Measurements from ENCODE around the gene GPR156.
"Not testable (repeated sequence)": the region's sequence is repeated elsewhere in the genome, so short reads cannot be mapped to it uniquely, and the experiment has no call there.

The GPR156 gene

GRCh38 chr3:120157113-120157512 lies 127.9 kb downstream of the GPR156 start:
- DNase-seq, result no peak

DNA sequence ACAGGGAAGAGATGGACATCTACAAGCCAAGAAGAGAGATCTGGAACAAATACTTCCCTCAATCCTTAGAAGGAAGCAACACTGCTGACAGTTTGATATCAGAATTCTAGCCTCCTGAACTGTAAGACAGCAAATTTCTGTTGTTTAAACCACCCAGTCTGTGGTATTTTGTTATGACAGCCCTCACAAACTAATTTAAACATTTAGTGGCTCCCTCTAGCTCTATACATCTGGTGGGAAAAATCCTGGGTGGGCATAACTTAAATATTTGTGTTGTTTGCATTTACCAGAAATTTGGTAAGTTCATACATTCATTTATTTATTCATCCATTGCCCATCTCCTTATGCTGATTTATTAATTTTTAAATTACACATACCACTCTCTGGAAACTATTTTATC lies 128.3 kb downstream of the GPR156 start:
- DNase-seq, result no peak

GRCh38 chr3:120155694-120156093 lies 129.3 kb downstream of the GPR156 start:
- not testable (repeated sequence) for DNase-seq

- DNase-seq, result no peak
Observed at GRCh38 chr3:120155108-120155507, 129.9 kb downstream of the GPR156 start.

DNA sequence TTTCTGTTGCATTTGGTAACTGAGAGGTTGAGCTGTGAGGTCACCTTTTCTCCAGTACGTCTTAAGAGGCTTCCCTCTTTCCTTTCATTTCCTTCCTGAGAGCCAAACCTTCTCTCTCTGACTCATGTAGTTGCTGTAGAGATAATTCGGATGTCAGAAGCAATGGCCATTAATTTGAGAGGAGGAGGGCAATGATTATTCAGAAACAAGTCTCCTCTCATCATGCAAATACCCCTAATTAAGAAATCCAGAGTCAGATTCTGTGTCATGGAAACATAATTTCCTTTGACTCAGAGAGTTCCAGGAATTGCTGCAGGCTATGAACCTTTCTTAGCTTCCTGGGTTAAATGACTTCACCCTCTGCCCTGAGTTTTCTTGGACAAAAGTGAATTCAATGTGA lies 131.7 kb downstream of the GPR156 start:
- no peak for DNase-seq

DNA sequence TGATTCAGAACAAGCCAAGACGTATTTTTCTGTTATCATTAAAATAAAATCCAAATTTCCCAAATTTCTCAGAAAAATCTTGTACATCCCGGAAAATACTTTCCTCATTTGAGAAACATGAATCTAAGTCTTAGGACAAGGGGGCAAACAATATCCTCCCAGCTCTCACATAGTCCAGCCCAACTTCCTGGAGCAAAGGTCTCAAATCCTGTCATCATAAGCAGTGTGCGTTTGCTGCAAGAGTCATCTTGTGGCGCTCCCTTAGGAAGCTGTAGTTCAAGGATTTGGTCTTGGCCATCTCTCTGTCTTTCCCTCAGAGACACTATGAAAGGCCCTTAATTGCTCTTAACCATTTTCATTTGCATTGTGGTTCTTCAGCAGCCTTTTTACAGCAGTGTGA lies 133.2 kb downstream of the GPR156 start:
- no peak for DNase-seq

DNA sequence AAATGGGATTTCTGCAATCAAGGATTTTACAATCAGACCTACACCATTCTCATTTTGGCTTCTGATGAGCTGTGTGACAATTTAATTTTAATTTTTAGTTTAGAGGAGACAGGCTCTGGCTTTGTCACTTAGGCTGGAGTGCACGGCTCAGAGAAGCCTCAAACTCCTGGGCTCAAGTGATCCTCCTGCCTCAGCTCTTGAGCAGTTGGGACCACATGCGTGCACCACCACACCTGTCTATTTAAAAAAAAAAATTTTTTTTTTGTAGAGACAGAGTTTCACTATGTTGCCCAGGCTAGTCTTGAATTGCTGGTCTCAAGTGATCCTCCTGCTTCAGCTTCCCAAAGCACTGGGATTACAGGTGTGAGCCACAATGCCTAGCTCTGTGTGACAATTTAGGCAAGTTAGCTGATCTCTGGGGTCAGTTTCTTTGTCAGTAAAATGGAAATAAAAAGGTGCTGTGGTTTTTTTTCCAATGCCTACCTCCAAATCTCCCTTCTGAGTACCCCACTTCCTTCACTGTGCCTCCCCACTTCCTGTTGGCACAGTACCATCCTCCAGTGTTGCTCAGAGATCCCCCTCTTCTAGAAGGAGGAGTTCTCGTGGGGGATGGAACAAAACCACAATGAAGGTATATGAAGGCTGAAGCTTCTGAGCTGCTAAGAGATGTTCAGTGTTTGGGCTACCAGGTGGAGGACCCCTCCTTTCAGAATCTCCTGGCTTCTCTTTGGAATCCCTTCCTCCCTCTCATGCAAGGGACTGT lies 136.7 kb downstream of the GPR156 start:
- no peak for DNase-seq

DNA sequence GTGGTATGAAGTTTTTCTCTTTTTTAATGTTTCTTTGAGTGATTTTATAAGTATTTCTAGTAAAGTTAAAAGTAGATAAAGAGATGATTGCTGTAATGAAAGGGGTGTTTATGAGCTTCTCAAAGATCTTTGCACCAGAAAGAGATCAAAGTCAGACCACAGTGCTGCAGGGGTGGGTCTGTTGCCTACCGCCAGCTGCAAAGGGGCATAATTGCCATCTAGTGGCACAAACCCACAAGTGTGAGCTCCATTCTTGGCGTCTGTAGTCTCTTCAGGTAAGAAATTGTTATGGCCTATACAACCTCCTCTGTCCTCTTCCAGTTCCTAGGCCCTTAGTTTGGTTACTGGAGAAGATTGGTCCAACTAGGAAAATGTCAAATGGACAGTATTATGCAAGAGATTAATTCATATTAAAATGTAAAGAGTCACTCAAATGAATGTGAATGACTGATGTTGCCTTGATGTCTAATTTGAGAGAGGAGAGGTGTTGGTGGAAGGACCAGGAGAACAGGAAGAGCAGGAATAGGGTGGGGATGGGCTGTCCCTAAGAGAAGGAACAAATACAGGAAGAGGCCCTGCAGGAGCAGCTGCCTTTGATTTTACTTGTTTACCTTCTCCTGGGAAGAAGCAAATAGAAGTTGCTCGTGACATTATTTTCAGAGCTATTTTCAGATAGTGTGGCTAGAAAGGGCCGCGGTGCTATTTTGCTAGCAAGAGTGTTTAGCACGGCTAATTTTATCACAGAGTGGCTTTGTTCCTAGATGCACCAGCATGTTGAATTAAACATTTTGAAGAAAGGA lies 137.8 kb downstream of the GPR156 start:
- peak; percentile 32 for DNase-seq

DNA sequence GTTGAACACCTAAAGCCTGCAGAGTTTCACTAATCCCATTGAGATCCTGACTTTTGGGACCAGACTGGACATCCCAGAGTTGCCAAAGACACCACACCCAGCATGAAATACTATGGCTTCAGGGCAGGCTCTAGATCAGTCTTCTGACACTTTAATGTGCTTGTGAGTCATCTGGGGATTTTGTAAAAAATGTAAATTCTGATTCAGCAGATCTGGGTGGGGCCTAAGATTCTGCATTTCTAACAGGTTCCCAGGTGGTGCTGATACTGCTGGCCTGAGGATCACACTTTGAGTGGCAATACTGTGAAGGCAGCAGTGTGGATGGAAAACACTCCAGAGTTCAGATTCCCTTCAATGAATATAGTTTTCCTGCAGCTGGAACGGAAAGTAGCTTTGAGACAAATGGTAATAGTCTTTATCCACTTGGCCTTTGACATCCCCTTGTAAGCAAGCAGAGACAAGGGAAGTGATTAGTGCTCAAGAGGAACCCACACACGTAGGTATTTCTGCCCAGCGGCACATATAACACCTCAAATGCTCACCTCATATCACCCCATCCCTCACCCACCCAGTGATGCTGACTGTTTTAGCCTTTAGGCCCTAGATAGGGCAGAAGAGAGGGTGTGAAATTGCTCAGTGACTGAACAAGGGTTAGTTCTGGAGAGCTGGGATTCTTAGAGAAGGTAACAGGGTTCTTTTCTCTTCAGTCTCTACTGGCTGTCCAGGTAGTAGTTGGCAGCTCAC lies 139.3 kb downstream of the GPR156 start:
- DNase-seq, result no peak

DNA sequence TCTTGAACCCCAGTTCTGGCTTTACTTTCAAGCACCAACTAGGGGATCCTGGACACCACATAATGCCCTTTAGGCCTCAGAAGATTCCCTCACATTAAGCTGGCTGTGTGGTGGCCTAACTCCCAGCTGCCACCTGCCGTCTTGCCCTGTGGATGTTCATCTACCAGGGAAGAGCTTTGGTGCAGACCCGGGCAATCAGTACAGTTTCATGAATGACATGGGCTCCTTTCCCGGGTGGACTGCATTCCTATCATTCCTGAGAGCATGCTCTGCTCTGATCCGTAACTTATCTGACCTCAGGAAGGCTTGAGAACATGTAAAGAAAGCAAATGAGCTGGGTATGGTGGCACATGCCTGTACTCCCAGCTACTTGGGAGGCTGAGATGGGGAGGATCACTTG lies 140.8 kb downstream of the GPR156 start:
- DNase-seq, result no peak

- DNase-seq, result no peak
Observed at GRCh38 chr3:120143676-120144075, 141.3 kb downstream of the GPR156 start.

GRCh38 chr3:120142236-120142635 lies 142.8 kb downstream of the GPR156 start:
- no peak for DNase-seq

DNA sequence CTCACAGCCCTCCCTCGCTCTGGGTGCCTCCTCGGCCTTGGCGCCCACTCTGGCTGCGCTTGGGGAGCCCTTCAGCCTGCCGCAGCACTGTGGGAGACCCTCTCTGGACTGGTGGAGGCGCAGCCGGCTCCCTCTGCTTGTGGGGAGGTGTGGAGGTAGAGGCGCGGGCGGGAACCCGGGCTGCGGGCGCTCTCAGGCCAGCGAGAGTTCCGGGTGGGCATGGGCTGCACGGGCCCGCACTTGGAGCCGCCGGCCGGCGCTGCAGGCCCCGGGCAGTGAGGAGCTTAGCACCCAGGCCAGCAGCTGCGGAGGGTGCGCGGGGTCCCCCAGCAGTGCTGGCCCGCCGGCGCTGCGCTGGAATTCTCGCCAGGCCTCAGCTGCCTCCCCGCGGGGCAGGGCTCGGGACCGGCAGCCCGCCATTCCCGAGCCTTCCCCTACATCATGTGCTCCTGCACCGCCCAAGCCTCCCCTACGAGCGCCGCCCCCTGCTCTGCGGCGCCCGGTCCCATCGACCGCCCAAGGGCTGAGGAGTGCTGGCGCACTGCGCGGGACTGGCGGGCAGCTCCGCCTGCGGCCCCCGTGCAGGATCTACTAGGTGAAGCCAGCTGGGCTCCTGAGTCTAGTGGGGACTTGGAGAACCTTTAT lies 144.8 kb downstream of the GPR156 start:
- no peak for DNase-seq

DNA sequence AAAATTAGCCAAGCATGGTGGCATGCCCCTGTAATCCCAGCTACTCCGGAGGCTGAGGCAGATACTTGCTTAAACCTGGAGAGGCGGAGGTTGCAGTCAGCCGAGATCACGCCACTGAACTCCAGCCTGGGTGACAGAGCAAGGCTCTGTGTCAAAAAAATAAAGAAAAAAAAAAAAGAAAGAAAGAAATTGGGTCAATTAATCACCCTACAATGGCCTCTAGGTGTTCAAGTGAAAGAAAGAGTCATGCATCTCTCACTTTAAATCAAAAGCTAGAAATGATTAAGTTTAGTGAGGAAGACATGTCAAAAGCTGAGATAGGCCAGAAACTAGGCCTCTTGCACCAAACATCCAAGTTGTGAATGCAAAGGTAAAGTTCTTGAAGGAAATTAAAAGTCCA lies 145.9 kb downstream of the GPR156 start:
- no peak for DNase-seq

- no peak for DNase-seq
Observed at GRCh38 chr3:120137548-120137947, 147.5 kb downstream of the GPR156 start.

DNA sequence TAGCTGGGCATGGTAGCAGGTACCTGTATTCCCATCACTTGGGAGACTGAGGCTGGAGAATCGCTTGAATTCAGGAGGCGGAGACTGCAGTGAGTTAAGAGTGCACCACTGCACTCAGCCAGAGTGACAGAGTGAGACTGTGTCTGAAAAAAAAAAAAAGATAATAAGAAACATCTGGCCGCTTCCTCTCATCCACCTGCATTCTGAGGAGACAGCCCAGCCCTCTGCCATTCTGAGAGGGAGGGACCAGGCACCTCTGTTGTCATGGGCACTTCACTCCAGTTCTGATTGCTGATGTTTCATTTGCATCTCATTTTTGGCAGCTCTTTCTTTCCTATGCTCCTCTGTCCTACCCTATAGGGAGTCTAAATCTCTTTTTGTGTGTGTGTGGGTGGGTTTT lies 154.4 kb downstream of the GPR156 start:
- DNase-seq, result no peak

- DNase-seq, result no peak
Observed at GRCh38 chr3:120129718-120130513, 155.1 kb downstream of the GPR156 start.

DNA sequence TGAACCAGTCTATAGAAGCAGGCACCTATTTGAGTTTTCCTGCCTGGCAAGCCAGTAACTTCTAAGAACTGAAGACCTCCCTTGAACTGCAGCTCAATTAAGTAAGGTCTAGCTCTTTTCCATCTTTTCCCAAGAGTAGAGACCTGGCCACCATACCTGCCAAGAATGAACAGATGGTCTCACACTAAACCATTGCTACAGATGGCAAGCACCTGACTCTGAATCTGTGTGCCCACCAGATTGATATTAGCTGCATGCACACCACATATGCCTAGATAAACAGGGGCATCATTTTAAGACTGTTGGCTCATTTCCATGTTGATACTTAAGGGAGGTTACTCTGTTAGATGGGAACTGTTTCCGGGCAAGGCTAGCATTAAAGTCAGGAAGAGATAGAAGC lies 156.0 kb downstream of the GPR156 start:
- no peak for DNase-seq

DNA sequence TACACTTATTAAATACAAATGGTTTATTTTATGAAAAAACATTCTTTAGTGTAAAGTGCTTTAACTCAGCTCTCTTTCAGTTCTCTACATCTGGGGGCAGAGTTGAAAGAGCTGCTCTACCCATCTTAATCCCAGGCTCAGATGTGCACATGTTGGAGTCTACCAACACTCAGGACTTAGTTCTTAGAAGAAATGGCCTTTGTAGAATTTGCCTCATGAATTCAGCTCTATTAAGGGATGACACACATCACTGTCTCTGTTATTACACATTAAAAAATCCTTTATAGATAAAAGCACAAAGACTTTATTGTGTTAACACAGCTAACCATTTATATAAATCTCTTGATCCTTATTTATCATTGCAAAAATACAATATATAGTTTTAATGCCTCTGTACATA lies 159.0 kb downstream of the GPR156 start:
- no peak for DNase-seq

- DNase-seq, result no peak
Observed at GRCh38 chr3:120119846-120120510, 165.0 kb downstream of the GPR156 start.

Data from activated CD4-positive, alpha-beta T cell treated with anti-CD3 and anti-CD28 coated beads for 1 hour (primary cell).